GM12891 (cell line): Measurements from ENCODE around the gene ETV6.
A peak's percentile ranks its signal among the peaks of the same experiment; 100 is the strongest.

Experiments
- POLR2A ChIP-seq: IDR thresholded peaks from 2 replicates; pipeline ENCODE4 v1.6.1; 2011; ENCODE audit warnings: low read depth, low read length, control low read depth
- POLR2AphosphoS5 ChIP-seq: IDR thresholded peaks from 2 replicates; pipeline ENCODE4 v1.6.1; 2011; ENCODE audit warnings: low read depth, low read length, control low read depth
- TAF1 ChIP-seq: IDR thresholded peaks from 2 replicates; pipeline ENCODE4 v1.6.1; 2011; ENCODE audit warnings: low read depth, low read length, control low read depth

- TF ChIP-seq POLR2A (no peak), TAF1 (no peak), POLR2AphosphoS5 (peak; percentile 43; the same call in 1 of the 2 replicates)
Measured at GRCh38 chr12:11726659-11727058, 77.2 kb downstream of the ETV6 start.
